HG02588 (cell line): Measurements from ENCODE around the gene KCNMA1.
A peak's percentile ranks its signal among the peaks of the same experiment; 100 is the strongest.

Source experiments
- ATAC-seq: cut with Tn5 transposase; IDR thresholded peaks from one replicate; pipeline ENCODE4 v1.9.1; 2021; ENCODE audit warnings: mild to moderate bottlenecking, moderate library complexity; ENCODE audit not compliant: unreplicated experiment

The KCNMA1 gene

DNA sequence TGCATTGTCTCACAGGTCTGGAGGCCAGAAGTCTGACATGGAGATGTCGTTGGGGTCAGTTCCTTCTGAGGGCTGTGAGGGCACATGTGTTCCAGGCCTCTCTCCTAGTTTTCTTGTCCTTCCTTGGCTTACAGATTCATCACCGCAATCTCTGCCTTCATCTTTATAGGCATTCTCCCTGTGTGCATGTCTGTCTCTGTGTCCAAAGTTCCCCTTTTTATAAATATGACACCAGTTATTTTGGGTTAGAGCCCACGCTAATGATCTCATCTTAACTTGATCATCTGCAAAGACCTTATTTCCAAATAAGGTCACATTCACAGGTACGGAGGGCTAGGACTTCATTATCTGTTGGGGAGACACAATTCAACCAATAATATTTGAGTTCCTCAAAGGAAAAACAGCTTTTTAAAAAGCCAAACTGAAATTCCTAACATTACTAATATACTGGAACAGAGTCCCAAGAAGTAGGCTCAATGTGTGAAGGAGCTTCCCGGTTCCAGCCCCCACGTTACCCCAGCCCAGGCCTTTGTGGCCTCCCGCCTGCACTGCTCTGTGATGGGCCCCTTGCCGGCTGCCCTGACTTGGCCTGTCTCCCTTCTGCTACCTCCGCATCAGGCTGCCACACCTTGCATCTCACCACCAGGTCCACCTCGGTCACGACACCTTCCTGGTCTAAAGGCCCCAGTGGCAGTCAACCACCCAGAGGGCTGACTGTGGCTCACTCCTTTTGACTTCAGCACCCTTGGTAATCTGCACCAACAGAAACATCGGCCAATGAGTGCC is 142.7 kb downstream of the KCNMA1 start:
- ATAC-seq = no peak

DNA sequence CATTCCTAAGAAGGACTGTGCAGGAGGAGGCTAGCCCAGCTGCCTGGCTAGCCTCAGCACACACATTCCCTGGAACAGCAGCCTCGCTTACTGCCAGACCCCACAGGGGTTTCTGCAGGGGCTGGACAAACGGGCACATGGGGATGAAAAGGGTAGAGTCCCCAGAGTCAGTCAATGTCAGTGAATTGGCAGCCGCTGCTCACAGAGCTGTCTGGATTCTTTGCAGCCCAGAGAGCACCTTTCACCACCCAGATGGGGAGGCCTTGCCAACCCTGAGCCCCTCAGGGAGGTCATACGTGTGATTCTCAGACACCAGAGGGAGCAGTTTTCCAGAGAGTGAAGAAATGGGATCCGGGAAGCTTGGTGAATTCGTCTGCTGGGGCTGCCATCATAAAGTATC is 143.3 kb downstream of the KCNMA1 start:
- ATAC-seq = no peak

DNA sequence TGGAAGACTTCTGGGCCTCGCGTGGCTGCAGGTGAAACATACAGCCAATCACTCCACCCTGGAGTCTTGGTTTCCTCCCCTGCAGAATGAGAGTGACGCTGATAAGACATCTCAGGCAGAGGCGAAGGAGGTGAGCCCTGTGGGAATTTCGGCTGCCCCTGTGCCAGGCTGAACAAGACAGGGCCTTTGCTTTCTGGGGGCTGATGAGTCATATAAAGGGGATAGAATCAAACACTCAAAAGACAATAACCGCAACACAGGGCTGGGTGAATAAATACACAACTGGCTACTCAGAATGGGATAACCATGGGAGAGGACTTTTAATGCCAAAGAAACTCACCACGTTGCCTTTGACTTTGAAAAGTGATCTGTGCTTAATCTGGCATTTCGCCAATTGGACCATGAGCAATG is 143.8 kb downstream of the KCNMA1 start:
- peak; percentile 38 for ATAC-seq

- ATAC-seq = peak; percentile 9
These were observed 144.3 kb downstream of the KCNMA1 start for GRCh38 chr10:77493239-77493806.

DNA sequence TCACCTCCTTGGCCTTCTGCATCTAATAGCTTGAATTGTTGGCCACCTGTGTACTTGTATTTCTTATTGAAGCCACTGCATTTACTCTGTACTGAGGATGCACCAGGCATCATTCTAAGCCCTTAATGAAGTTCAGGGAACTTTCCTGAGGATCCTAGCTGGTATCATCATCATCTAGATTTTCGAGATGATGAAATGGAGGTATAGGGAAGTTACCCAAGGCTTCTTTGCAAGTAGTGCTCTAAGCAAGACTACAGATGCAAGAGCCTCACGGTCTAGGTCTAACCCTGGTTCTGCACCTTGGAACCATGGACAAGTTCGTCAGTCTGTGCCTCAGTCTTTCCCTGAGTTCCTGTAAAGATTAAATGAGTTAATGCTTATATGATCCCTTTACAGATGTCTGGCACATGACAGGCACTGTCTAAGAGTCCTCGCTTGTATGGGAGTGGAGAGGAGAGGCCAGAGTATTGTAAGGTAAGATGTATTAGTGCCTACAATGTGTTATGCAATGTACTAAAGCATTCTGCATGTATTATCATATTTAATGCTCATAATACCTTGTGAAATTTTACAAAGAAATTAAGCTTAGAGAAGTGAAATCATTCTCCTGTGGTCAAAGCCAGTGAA is 145.1 kb downstream of the KCNMA1 start:
- no peak for ATAC-seq

GRCh38 chr10:77490534-77491314 is 146.9 kb downstream of the KCNMA1 start:
- no peak for ATAC-seq

GRCh38 chr10:77486517-77486916 is 151.1 kb downstream of the KCNMA1 start:
- no peak for ATAC-seq

DNA sequence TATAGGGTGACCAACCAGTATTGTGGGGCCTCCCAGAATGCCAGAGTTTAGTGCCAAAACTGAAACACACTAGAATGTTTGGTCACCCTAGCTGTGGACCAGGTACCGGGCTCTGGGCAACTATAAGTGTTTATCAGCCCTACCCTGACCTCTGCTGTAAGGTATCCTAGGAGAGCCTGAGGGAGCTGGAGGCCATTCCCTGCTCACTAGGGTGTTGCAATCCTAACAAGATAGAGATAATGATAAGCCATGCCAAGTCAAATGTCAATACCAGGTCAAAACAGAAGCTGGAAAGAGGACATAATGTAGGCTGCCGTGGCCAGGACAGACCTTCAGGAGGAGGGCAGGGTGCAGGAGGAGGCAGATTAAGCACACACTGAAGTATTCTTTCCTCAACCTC is 151.8 kb downstream of the KCNMA1 start:
- ATAC-seq = no peak

- no peak for ATAC-seq
These were observed 155.5 kb downstream of the KCNMA1 start for GRCh38 chr10:77482072-77482471.

DNA sequence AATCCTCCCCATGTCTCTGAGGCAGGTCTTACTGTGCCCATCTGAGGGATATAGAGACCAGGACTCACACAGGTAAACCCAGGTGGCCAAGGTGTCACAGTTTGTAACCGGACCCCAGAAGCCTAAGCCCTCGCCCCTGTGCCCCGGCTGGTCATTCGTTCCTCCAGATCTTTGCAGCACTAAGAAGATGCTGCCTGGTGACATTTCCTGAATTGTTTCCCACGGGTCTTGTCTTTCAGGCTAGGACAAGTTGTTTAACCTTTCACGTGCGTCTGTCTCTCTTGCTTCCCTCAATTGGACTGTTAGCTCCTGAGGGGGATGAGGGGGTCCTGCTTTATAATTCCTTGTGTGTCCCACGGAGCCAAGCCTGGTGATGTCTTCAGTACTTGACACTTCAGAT is 158.0 kb downstream of the KCNMA1 start:
- no peak for ATAC-seq

DNA sequence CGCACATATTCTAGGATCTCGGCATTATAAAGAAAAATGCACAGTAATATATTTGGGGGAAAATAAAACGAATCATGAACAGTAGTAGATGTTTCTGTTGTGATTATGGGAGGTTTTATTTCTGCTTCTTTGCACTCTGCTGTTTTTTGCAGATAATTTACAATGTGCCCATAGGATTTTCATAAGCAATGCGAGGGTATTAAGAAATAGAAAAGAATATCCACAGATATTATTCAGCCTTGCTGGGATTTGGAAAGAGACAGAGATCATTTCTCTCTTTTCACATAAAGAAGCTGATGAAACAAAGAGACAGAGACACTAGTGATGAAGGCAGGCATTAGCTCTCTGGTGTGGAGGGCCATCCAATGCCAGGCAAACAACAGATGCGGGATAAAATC is 158.6 kb downstream of the KCNMA1 start:
- no peak for ATAC-seq

GRCh38 chr10:77478247-77478961 is 159.2 kb downstream of the KCNMA1 start:
- no peak for ATAC-seq

GRCh38 chr10:77475522-77475921 is 162.1 kb downstream of the KCNMA1 start:
- ATAC-seq = no peak

- no peak for ATAC-seq
These were observed 162.7 kb downstream of the KCNMA1 start for GRCh38 chr10:77474939-77475338.

- no peak for ATAC-seq
These were observed 163.2 kb downstream of the KCNMA1 start for GRCh38 chr10:77474386-77474785.

GRCh38 chr10:77472146-77472545 is 165.5 kb downstream of the KCNMA1 start:
- ATAC-seq = no peak

DNA sequence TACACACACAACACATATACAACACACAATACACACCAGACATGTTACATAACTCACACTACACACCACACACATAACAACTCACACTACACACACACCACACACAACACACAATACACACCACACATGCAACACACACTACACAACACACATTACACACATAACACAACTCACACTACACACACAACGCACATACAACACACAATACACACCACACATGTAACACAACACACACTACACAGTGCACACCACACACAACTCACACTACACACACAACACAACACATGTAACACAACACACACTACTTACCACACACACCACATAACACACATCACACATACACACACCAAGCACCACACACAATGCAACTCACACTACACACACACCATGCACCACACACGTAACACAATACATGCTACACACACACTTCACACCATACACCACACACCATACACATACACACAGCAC is 166.5 kb downstream of the KCNMA1 start:
- no peak for ATAC-seq

DNA sequence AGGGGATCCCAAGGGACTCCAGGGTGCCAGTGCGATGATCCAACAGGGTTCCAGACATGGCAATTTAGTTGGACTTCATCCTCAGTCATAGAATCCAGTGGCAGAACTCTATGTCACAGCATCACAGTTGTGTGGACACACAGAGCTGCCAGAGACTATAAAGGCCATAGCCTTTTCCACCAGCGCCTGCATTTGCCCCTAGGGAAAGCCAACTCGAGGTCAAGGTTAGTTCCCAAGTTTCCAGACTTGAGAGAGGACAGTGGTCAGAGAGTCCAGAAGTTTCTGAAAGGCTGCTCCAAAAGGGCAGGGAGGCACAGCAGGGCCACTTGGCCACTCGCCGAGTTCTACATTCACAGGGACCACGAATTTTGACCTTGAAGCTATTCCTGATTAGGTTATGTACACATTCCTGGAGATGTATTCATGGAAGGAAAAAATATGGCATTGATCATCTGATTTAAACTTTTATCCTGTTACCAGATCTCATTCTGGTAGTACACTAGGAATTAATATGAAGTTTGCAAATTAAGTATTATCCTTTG is 170.1 kb downstream of the KCNMA1 start:
- ATAC-seq = no peak

- ATAC-seq = no peak
These were observed 173.5 kb downstream of the KCNMA1 start for GRCh38 chr10:77463967-77464745.

DNA sequence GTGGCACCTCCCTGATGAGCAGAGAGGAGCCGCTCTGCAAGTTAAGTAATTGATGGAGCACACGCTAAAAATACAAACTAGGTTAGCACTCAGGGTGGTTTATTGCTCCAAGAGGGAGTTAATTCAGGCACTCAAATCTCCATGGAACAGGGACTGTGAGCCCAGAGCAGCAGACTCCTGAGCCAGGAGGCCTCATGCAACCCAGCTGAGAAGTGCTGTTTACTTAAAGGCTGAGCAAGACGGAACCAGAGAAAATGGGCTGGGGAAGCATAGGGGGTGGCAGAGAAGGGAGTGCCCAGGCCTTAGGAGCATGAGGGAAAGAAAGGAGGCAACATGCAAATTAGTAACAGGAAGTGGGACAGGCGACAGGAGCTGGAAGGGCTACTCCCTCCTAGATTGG is 174.1 kb downstream of the KCNMA1 start:
- ATAC-seq = no peak
